HG03060 (cell line): Measurements from ENCODE around the gene EVA1A.

Source experiments
- ATAC-seq: cut with Tn5 transposase; IDR thresholded peaks from one replicate; pipeline ENCODE4 v1.9.1; 2021; ENCODE audit warnings: low read depth, moderate number of reproducible peaks; ENCODE audit not compliant: unreplicated experiment

Gene EVA1A

GRCh38 chr2:75564026-75564688 lies 3.4 kb upstream of the EVA1A start:
- ATAC-seq, result no peak

DNA sequence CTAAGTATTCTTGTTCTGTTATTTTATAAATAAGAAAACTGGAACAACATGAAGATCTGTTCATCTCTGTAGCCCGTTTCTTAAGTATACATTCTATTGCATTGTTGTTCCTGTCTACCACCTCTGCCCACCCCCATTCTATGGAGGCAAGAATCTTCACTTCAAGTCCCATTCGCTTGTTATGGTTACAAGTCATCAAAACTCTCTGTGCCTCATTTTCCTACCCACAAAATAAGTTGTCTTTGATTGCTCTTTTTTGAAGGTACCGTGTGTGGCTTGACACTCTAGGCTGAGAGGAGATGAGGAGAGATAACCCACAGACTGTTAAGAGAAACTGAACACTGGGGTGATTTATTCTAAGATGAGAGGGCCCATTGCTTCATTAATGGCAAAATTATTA lies 2.9 kb upstream of the EVA1A start:
- ATAC-seq, result no peak

DNA sequence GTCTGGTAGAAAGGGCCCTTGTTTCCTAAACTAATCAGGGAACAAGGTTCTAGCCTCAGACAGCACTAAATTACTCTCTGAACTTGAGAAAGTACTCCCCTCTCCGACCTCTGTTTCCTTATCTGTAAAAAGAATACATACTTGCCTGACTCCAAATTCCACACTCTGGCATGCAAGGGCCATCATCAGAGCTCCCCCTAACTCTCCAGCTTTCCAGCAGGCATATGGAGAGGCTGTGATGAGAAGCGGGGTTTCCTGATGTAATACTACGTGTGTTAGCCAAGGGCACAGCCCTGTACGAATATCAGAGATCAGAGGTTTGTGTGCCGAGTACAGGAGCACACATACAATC lies 1.8 kb upstream of the EVA1A start:
- ATAC-seq, result no peak

DNA sequence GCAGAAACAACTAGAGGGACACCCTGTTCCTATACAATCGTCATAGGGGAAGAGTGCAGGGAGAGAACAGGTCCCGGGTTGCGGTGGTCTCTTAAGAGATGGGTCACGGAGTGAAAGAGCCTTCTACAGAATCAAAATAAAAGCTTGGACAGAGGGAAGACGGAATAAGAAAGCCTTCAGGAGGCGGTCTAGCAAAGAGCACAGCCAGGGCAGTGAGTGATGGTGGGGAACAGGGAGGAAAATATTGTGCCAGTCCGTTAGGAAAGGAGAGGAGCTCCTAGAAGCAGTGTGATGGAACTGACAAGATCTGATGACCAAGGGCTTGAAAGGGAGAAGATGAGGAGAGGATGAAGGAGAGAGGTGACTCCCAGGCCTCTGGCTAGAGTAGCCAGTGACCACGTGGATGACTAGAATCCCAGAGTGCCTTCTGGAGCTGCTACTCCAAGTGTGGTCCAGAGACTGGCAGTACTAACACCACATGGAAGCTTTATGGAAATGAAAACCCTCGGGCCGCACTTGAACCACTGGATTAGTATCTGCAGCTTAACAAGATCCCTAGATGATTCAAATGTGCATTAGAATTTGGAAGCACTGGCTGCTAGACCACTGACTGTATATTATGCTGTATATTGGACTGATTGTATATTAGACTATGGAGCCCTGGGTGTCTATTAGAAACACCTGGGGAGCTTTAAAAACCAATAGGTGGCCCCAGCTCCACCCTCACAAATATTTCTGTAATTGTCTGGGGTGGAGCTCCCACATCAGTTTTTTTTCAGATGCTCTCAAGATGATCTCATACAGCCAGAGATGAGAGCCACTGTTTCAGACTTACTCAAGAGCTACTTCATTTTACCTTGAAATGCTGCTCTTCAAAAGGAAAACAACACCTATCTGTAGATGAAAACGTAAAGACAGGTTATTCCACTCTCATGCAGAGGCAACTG lies 1.1 kb upstream of the EVA1A start:
- no peak for ATAC-seq

- no peak for ATAC-seq
Measured at GRCh38 chr2:75560022-75560767, 544 bp downstream of the EVA1A start.

- ATAC-seq, result no peak
Measured at GRCh38 chr2:75559680-75560021, 1.1 kb downstream of the EVA1A start.

DNA sequence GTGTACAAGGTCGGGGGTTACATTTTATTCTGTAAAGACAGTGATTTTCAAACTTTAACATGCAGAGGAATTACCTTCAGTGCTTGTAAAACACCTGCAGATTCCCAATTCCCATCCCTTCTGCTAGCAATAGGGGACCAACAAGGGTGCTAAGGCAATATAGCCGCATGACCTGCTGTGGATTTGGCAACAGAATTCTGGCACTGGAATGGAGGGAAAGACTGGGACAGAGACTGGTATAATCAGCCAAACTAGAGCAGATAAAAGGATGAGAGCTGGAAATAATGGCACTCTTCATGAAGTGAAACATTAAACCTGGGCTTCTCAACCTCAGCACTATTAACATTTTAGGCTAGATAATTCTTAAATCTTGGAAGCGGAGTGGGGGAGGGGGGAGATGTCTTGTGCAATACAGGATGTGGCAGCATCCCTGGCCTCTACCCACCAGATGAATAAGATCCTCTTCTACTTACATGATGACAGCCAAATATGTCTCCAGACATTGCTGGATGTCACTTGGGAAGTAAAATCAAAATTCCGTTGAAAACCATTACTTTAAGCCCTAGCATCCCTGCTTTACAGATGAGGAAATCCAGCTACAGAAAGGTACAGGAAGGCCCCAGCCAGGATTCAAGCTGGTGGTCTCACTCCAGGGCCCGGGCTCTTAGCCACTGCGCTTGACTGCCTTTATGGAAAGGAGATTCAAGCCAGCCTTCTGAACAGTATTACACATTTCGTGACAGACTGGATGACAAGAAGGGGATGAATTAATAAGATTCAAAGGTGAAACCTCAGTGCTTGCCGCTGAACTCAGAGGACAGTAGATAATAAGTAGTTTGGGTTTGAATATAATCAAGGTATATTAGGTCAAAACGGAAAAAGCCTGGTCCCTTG lies 1.7 kb downstream of the EVA1A start:
- no peak for ATAC-seq

GRCh38 chr2:75558136-75558535 lies 2.6 kb downstream of the EVA1A start:
- ATAC-seq, result no peak

DNA sequence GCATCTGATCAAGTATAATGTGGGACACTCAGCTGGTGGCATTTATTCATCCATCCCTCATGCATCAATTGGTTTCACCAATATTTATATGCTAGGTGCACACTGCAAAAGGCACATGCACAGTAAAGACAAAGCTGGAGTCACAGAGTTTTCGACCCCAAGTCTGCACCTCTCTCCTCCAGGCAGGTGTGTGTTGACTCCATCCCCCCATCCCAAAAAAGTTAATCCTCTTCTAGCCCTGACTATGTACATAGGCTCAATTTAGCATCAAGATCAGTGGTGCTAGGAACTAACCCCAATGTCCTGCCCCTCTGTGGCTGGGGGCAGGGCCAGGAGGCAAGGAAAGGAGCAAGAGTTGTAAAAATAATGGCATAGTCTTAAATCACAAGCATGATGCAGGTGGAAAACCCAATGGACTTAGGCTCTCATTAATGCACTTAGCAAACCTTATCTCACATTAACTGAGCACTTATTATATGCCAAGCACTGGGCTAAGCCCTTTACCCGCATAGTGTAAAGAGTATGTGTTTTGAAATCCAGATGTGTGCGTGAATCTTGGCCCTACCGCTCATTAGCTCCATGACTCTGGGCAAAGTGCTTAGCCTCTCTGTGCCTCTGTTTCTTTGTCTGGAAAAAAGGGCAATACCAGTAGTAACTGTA lies 3.1 kb downstream of the EVA1A start:
- no peak for ATAC-seq

GRCh38 chr2:75556679-75557366 lies 3.9 kb downstream of the EVA1A start:
- ATAC-seq, result no peak

DNA sequence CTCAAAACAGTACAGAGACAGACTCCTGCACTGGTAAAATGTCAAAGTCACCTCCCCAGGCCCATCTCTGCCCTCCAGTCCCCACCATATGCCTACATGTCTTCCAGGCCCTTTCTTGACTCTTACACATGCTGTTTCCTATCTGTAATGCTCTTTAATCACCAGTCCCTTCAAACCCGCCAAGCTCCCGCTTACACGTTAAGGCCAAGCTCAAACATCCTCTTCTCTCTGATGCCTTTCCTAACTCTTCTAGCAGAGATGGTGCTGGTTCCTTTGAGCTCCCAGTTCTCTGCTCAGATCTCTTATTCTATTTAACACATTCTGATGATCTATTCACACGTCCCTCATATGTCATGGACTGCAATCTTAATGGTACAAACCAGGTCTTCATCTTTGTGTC lies 5.0 kb downstream of the EVA1A start:
- ATAC-seq, result no peak

DNA sequence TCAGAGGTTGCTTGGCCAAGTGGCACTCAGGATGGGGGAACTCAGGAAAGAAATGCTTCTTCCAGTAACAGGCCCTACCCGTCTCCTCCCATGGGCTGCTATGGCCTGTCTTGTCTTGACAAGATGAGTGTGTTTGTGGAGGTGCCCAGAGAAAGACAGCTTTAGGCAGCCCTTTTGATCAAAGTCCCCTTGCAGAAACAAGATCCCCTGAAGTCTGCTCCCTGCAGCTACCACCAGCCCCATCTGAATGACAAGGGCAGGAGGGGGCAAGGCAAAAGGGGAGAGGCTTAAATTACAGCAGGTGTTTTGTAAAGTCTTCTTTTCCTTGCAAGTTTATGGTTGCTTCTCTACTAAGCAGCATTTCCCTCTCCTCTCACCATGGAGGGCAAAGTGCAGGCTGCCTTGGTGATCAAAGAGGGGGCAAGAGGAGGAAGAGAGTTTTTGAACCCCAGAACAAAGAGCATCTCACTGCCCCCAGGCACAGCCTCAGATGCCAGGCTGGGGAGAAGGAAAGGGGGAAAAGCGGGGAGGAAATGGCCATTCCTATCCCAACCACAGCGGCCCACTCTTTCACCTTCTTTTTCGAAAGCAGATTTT lies 6.7 kb downstream of the EVA1A start:
- no peak for ATAC-seq

DNA sequence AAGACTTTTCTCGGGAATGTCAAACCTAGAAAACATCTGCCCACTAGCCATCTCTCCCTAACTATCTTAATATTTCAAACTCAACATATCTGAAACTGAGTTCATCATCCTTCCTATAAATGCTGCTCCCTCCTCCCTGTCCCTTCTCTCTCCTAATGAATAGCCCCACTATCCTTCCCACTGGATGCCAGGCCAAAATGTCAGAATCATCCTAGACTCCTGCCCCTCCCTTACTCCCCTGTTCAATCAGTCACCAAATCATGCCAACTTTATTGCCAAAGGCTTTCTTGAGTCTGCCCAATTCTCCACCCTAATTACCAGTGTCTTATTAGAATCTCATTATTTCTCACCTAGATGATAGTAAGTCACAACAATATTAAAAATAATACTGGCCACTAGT lies 8.5 kb downstream of the EVA1A start:
- no peak for ATAC-seq

- no peak for ATAC-seq
Measured at GRCh38 chr2:75551434-75551833, 9.3 kb downstream of the EVA1A start.

DNA sequence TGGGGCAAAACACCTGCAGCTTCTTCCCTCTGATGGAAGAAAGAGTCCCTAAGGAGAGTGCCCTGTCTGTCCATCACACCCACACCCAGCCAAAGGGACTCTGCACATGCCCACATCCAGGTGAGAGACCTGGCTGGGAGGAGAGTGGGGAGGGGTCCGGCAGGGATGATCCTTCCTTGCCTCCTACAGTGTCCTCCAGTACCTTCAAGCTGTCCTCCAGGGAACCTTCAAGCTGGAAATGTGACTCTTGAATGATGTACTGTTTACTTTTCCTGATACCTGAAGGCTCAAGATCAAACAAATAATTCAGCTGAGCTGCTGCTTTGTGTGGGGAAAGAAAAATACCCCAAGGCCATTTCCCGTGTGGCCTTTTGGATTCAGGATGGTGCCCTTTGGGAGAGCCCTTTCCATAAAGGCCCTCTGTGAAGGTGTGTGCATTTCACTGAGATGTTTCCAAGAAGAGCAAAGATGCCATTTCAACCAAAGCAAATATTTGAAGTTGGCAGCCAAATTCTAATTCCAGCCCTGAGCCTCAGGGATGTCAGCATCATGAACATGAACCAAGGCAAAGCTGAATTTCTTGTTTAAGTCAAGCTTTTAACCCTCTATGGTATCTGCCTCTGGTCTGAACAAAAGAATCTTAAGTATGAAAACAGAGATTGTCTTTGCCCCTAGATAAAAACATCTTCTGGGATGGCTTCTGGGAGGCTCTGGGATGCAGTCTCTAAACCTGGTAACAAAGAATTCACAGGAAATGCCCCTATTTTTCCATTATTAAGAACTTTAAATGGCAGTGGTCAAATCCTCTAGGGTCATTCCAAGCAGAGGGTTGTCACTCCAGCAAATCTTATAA lies 11.1 kb downstream of the EVA1A start:
- no peak for ATAC-seq

GRCh38 chr2:75548036-75548573 lies 12.6 kb downstream of the EVA1A start:
- no peak for ATAC-seq

- ATAC-seq, result no peak
Measured at GRCh38 chr2:75547345-75548035, 13.2 kb downstream of the EVA1A start.
